Jurkat, Clone E6-1 (cell line): ENCODE results near the gene SLC45A3.

Source experiments
- DNase-seq: peaks from one replicate; pipeline ENCODE4 v3.0.0-alpha.2; 2011; ENCODE audit warnings: low read depth, low spot score
- H3K4me3 ChIP-seq: 2 replicates; pipeline ENCODE4 v1.5.1; 2011; ENCODE audit warnings: mild to moderate bottlenecking, low read length, control low read depth, moderate library complexity

The SLC45A3 gene

DNA sequence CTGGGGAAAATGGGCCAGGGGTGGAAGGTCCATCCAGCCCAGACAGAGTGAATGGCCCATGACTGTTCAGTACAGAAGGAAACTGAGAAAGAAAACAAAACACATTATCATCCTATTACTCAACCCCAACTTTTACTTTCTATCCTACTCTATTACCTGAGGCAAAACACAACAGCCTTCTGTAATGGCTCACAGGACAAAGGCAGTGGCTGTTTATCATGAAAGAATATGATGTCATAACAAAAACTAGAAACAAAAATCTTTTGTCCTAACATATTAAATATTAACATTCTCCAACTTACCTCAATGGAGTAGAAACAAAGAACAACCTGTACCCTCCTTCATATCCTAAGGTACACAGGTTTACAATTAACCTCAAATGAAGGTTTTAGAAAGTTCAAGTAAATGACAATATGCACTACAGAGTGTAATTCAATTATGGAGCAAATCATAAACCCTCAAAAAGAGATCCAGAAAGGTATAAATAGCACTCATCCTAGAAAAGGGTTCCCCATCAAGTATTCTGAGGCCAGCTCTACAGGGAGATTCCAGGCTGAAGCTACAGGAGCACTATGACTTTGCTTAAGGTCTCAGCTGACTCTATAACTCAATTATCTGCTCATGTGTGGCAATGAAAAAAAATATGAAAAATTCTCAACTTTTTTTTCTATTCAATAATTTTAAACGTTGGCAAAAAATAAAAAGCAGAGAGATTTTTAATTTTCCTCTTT lies 63.6 kb downstream of the SLC45A3 start:
- no peak for DNase-seq
- H3K4me3 ChIP-seq, result no peak overlapping the region

- H3K4me3 ChIP-seq, result no peak overlapping the region
- DNase-seq, result no peak
Measured at GRCh38 chr1:205615789-205616188, 64.5 kb downstream of the SLC45A3 start.

GRCh38 chr1:205613854-205614412 lies 66.4 kb downstream of the SLC45A3 start:
- DNase-seq, result no peak
- no peak overlapping the region for H3K4me3 ChIP-seq

GRCh38 chr1:205612556-205612955 lies 67.8 kb downstream of the SLC45A3 start:
- DNase-seq, result no peak
- no peak overlapping the region for H3K4me3 ChIP-seq

- H3K4me3 ChIP-seq, result no peak overlapping the region
- no peak for DNase-seq
Measured at GRCh38 chr1:205612104-205612503, 68.2 kb downstream of the SLC45A3 start.

GRCh38 chr1:205610901-205611466 lies 69.3 kb downstream of the SLC45A3 start:
- no peak overlapping the region for H3K4me3 ChIP-seq
- no peak for DNase-seq

- H3K4me3 ChIP-seq, result no peak overlapping the region
- no peak for DNase-seq
Measured at GRCh38 chr1:205610036-205610435, 70.3 kb downstream of the SLC45A3 start.
